Right lung (tissue), 5 donors: ENCODE results near the gene TMEM178B. TPM values are rescaled to one million over a fixed set of nuclear protein-coding genes. Genes with fewer than 3 reads are reported as not detected.
"Not testable (repeated sequence)": the region's sequence is repeated elsewhere in the genome, so short reads cannot be mapped to it uniquely, and the experiment has no call there.

Experiments used
- DNase-seq, 2 donors: peaks; one replicate each; pipeline ENCODE4 v3.0.0-alpha.2; 2013
- polyA plus RNA-seq, 5 donors: library from polyadenylated mRNA; unstranded; fragments of 120-200 nt; gene quantifications; one replicate each; pipeline versions ENCODE4 v1.2.1 to v1.2.3, GENCODE V29; 2013; ENCODE audit warnings: inconsistent platforms in 1 of 5, low replicate concordance in 1 of 5; ENCODE audit not compliant: insufficient read length in 5 of 5, insufficient read depth in 1 of 5

Gene TMEM178B
- polyA plus RNA-seq, 5 donors = 2.8 to 5.2 (median 3.4) TPM

DNA sequence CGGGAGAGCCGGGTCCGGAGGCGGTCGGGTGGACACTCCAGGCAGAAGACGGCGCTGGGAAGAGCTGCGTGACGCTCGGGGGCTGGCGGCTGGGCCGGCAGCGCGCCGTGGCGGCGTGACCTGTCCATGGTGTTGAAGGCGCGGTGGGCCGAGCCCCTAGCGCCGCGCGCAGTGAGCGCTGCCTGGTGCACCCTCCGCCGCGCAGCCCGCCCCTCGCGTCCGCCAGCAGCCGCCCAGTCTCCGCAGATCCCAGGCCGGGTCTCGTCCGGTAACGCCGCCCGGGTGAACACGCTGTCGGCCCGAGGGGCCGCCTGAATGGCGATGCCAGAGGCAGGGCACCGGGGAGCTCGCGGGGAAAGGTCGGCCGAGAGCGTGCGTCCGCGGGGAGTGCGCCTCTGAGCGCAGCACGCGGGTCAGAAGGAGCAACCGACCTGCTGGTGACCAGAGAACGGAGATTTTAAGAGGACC, 657 bp upstream of the TMEM178B start:
- DNase-seq = peak; percentile 48 to 49

DNA sequence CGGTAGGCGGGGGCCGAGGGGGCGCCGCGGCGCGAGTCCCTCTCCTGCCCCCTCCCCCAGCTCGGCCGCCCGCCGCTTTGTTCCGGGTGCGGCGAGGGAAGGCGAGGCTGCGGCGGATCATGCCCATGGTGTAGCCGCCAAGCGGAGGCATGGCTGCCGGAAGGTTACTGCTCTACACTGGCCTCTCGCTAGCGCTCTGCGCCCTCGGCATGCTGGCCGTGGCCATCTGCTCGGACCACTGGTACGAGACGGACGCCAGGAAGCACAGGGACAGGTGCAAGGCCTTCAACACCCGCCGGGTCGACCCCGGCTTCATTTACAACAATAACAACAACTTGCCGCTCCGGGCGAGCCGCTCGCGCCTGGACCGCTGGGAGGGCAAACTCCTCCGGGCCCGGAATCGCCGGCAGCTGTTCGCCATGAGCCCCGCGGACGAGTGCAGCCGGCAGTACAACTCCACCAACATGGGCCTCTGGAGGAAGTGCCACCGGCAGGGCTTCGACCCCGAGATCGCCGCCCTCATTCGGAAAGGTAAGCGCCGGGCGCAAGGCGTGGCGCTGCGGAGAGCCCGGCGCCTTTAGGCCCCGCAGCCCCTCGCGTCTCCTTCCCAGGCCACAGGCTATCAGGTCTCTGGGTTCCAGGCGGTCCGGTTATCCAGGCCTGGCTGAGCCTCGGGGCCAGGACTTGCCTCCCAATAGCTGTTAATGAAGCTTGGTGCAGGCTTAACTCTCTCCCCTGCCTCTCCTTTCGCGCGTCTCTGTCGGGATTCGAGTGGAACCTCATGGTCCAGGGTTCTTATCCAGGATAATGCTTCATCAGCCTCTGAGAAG, 513 bp downstream of the TMEM178B start:
- no peak for DNase-seq

DNA sequence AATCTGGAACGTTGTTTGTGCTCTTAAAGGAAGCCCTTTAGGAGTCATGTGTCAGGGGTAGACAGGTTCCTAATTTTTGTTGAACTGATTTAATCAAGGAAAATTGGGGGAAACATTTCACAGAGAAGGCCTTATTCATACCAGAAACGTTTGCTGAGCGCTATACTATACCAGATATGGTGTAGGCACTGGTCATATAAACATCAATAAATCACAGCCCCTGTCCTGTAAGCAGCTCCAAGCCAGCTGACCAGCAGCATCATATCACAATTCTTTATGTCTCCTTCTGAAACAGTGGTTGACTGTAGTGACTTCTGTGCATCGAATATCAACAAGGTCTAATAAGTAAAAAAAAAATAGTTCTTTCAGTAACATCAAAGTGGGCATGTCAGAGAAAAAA, 1.1 kb downstream of the TMEM178B start:
- DNase-seq = no peak

DNA sequence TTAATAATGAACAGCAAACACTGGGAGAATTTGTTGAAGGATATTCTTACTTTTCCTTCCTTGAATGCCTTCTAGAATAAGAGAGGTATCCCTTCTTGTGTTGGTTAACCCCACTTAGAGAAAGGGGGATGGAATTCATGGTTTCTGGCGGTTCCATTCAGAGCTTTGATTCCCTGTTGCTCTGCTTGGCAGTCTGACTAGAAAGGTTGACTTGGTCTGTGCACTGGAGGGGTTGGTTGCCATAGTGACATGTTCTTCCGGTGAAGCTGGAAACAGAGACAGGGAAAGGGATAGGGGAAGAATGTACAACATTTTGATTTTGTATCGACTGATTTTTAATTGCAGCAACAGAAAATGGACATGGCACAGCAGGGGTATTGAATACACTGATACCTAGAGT, 2.5 kb downstream of the TMEM178B start:
- no peak for DNase-seq

DNA sequence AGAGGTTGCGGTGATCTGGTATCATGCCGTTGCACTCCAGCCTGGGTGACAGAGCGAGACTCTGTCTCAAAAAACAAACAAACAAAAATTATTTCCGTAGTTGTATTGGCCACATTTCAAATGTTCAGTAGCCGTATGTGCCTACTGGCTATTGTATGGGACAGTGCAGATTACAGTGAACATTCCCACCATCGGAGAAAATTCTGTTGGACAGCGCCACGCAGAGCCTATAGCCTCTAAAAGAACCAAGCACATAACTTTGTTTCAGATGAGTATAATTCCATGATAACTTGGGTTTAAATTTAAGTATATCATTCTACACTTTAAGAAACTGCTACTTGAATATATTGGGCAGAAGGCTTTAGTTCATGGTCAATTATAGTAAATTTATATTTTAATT, 5.4 kb downstream of the TMEM178B start:
- DNase-seq = no peak

DNA sequence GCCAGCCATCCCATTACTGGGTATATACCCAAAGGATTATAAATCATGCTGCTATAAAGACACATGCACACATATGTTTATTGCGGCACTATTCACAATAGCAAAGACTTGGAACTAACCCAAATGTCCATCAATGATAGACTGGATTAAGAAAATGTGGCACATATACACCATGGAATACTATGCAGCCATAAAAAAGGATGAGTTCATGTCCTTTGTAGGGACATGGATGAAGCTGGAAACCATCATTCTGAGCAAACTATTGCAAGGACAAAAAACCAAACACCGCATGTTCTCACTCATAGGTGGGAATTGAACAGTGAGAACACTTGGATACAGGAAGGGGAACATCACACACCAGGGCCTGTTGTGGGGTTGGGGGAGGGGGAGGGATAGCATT, 15.6 kb downstream of the TMEM178B start:
- not testable (repeated sequence) for DNase-seq

DNA sequence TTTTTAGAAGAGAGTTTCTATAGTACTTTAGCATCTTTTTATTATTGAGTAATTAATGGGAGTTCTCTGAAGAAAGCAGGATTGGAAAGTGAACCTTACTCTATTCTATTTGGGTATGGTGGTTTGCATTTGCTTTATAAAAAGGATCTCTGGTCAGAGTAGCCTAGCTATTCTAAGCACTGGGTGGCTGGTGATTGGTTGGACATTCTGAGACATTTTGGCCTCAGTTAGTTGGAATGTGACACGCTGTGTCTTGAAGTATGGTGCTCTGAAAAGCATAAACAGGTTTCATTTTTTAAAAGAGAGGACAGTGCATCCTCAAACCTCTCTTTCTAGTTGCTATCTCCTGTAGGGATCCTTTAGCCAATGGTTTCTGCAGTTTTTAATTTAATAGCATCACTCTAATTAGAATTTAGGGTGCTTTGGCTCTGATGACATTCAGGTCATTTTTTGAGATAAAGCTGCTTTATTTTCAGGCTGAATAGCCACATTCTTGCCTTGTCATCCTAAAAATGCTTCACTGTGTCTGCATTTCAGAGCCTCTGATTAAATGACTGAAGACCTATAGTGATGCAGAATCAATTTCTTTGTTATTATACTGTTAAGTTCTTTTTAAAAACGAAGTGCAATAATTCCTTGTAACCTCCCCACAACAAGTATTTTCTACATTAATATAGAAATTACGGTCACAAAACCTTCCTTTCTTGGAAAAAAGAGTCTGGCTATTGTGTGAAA, 20.6 kb downstream of the TMEM178B start:
- no peak for DNase-seq

DNA sequence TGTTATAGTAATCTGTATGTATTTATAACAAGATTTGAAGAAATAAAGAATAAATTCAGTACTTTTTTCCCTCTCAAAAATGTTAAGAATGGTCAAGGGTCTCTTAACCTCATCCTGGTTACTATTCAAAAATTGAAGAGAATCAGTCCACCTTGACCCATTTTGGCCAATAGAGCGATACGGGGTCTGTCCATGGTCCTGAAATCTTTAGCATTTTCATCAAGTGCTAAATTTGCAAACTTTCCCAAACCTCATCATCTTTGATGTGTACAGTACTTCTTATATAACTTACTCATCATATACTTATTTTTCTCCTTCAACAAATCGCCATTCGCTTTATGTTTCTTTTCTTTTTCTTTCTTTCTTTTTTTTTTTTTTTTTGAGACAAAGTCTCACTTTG, 23.6 kb downstream of the TMEM178B start:
- DNase-seq = no peak

DNA sequence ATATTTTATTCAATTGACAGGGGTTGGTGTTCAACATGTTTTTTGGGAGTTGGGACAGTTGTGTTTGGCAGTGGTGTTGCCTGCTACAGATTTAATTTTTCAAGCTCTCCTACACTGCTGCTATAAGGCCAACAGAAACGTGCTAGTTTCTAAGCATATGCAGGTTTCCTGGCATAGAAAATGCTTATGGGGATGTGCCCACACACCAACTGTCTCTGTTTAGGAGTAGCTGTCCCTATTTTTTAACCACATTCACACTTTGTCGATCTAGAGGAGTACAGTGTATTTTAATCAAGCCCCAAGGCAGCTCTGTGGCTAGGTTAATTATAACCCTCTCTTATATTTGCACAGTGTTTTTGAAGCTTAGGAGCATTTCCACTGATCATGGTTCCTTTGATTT, 28.6 kb downstream of the TMEM178B start:
- no peak for DNase-seq

DNA sequence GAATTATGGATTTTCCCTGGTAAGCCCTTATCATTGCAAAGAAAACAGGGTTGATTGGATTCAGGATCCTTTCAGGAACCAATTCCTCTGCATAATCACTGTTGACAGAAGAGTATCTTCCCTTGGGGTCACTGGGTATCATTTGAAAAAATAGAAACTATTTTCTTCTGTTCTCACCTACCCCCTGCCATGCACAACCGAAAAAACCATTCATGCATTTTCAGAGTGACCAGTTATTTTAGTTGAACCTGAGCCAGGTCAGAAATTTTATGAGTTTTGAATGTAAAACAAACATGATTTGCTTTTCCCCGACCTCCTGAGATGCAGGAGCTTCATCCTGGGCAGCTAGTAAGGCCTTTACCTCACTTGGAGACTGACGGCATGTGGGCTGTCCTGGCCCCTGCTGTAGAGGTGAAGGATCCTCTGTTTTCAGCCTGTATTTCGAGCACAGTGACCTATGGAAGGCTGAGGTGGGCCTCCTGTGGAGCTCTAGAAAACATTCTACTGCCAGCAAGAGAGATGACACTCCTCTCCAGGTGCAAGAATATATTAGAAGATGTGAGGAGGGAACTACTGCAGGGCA, 30.1 kb downstream of the TMEM178B start:
- DNase-seq = no peak

DNA sequence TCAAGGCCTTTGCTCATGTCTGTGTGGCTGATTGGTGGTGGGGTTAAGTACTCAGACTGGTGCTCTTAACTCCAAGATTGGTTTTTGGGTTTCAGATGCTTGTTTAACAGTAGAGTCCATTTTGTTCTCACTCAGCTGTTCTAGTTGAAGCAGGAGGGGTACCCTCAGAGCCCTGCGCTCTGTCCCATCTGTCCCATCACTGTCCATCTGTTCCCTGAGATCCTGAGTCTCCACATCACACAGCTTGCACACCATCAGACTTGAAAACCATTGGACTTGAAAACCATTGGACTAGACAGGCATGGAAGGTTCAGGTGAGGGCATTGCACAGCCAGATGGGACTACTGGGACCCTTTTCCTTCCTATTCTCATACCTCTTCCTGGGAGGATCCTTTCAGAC, 39.3 kb downstream of the TMEM178B start:
- DNase-seq = no peak

DNA sequence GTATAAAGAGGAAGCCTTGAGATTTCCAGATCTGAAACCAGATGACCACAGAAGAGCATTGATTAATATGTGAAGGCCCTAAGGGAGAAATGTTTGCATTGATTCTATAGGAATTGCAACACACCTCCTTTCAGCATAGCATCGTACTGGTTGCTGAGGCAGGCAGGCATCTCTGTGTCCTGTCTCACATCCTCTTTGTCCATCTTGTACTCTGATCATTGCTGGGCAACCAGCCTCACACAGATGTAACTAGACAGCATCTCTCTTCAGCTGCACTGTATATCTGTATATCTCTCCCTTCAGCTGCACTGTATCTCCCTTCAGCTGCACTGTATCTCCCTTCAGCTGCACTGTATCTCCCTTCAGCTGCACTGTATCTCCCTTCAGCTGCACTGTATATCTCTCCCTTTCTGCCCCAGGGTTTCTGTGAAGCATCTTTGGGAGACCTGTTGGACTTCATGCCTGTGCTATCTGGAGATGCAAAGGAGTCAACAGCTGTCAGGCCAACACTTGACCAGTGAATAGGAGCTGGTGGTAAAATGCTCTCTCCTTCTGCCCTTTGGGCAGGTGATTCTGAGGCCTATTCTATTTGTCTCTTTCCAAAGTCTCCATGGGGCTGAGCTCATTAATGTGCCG, 40.3 kb downstream of the TMEM178B start:
- DNase-seq = no peak

DNA sequence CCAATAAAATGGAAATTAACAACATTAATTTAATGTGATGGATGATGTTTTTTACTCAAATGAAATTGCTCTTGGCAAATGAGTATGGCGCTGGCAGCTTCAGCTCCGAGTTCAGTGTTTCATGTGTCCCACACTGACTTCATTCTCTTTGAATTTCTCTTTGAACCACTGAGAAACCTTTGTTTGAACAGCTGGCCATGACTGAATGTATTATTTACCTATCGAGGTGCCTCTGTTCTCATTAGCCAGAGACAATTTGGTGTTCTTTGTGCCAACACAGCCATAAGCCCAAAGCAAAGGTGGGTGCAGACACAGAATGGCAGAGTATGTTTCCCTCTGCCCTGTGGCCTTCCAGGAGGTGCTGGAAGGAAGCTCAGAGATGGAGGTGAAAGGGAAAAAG, 42.1 kb downstream of the TMEM178B start:
- no peak for DNase-seq

DNA sequence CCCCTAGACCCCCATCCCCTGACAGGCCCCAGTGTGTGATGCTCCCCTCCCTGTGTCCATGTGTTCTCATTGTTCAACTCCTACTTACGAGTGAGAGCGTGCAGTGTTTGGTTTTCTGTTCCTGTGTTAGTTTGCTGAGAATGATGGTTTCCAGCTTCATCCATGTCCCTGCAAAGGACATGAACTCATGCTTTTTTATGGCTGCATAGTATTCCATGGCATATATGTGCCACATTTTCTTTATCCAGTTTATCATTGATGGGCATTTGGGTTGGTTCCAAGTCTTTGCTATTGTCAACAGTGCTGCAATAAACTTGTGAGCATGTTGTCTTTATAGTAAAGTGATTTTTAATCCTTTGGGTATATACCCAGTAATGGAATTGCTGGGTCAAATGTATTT, 42.8 kb downstream of the TMEM178B start:
- not testable (repeated sequence) for DNase-seq

DNA sequence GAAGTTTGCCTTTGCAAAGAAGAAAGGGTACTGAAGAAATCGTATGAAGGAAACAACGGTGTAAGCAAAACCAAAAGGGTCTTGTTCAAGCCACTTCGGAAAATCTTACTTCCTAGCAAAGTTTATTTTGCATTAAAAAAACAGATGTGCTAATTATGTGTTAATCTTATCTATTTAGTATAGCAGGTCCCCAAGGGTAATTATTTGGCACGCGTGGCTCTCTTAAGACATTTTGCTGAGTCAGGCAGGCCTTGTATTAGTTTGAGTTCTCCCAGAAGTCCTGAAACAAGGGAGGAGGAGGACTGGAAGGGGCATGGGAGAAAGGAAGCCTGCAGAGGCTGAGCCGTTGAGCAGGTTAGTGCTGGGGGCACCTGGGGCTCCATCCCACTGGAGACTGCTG, 44.9 kb downstream of the TMEM178B start:
- peak; percentile 68 to 83 for DNase-seq

DNA sequence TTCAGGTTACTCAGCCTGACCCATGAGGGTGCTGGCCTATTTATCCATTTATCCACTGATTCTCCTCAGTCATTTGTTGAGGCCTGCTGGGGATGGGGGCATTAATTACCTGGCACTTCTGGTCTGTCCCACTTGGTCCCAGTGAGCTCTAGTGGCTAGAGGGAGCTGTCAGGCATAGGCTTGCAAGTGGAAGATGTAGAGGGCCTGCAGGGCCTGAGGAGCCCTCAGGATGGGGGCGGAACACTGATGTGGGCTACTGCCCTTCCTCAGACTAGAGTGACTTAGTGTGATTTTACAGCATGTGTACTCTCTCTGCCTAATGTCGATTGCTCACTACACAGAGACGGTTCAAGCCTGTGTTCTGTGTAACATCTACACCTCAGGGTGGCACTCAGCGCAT, 45.3 kb downstream of the TMEM178B start:
- no peak for DNase-seq

DNA sequence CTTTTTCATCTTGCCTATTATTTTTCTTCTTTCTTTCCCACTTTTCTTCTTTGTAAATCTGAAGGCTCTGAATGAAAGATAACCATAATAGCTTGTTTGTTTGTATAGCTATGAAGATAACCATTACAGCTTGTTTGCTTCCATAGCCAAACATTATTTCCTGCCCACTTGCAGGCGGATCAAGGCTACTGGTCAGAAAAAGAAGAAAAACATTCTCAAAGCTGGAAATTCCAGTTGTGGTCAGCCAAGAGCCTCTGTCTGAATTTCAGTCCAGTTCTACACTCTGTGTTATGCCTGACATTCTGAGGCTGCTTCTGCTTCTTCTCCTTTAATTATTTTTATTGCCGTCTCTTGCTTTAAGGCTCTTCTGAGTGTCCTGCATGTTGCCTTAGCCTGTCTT, 48.9 kb downstream of the TMEM178B start:
- DNase-seq = peak; percentile 17 to 37

DNA sequence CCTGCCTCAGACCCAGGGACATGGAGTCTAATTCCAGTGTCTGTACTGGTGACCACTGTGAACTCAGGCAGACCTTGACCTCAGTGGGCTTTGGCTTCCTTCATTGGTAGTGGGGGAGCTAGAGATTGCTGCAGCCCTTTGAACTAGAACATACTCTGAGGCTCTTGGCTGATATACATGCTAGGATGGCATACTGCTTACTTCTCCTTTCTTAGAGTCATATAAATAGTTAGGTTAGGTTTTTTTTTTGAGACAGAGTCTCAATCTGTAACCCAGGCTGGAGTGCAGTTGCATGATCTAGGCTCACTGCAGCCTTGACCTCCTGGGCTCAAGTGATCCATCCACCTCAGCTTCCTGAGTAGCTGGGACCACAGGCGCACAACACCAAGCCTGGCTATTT, 49.7 kb downstream of the TMEM178B start:
- no peak for DNase-seq

DNA sequence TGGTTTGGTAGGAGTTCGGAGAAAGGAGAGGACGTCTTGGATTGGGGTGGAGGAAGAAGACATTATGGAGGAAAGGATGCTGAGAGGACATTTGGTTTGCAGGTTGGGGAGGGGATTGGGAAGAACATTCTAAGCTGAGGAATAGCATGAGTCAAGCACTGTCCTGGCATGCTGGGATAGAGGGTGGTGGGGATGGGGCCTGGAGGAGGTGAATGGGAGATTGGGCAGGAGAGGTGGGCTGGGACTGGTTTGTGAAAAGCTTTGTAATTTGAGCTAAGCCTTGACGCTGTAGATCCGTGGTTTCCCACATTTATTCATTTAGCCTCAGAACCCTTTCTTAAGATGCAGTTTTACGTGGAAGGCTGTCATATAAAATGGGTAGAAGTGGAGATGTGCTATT, 52.2 kb downstream of the TMEM178B start:
- DNase-seq = no peak

DNA sequence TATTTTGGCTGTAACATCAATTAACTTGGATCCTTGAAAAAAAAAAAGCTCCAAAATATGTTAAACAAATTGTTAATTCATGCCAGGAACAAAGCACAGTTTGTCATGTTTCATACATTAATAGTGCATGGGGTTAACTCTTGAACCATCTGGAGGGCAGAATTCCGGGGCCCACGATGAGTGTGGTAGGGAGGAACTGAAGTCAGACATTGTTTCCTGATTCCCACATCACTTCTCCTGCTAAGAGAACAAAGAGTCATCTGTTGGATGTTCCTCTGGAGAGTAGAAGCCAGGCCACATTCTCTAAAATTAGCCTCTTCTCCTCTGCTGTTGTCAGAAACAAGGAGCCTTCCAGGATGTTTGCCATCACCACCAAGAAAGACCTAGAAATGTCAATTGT, 54.6 kb downstream of the TMEM178B start:
- DNase-seq = no peak

DNA sequence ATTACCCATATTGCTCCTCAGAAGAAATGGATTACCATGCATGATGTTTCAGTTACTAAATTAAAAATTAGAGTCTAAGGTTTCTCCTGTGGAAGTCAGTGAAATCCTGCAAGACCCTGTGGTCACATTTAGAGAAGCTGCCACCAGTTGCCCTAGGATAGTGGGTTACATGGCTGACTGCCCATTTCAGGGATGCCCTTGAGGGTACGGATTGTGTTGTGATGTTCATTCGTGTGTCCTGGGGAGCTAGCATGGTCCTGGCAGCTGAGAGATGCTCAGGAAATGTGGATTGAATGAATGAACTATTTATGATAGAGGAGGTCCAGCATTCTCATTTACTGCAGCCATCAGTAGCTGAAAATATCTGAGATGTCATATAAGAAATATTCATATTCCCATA, 55.1 kb downstream of the TMEM178B start:
- no peak for DNase-seq

DNA sequence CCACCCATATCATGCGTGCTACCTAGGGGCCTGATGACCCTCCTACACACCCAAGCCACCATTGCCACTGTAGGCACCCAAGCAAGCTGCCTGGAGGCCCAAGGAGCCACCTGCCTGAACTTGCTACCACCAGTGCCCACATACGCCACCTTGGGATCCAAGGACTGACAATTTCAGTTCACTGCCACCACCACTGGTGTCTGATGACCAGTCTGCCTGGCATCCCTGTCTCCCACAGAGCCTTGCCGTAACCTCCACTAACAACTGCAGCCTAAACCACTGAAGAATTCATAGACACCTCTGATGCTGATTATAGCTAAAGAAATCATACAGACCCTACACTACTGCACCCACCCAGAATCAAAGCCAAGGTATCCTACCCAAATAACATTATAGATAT, 58.8 kb downstream of the TMEM178B start:
- DNase-seq = no peak
